OCI-LY3 (cell line): Measurements from ENCODE around the gene CELF4.

Experiments used
- H2AFZ ChIP-seq: fragments of 200-600, 300-600 bp; shearing (Covaris generic); 2 replicates; pipeline ENCODE4 v1.6.0; 2014; ENCODE audit warnings: antibody characterized with exemption, low read depth, low read length
- H3K27ac ChIP-seq: fragments of 200-600, 300-600 bp; sonication (generic); 2 replicates; pipeline ENCODE4 v1.5.1; 2014; ENCODE audit warnings: mild to moderate bottlenecking, low read length, moderate library complexity, mixed read lengths
- H3K27me3 ChIP-seq: fragments of 200-600, 300-600 bp; sonication (generic); 2 replicates; pipeline ENCODE4 v1.6.1; 2014; ENCODE audit warnings: low read depth, low read length, mixed read lengths
- H3K36me3 ChIP-seq: fragments of 200-600, 300-600 bp; sonication (generic); replicated peaks from 2 replicates; pipeline ENCODE3; 2014; ENCODE audit warnings: low read depth, low read length, mixed read lengths
- H3K4me1 ChIP-seq: fragments of 300-600, 200-600 bp; sonication (generic); 2 replicates; pipeline ENCODE4 v1.6.1; 2014; ENCODE audit warnings: low read length, mixed read lengths
- H3K4me2 ChIP-seq: fragments of 200-600, 300-600 bp; sonication (generic); 2 replicates; pipeline ENCODE4 v1.6.1; 2014; ENCODE audit warnings: low read length, mixed read lengths
- H3K4me3 ChIP-seq: fragments of 300-600, 200-600 bp; sonication (generic); 2 replicates; pipeline ENCODE4 v1.5.1; 2014; ENCODE audit warnings: antibody characterized with exemption, mild to moderate bottlenecking, low read length, moderate library complexity
- H3K79me2 ChIP-seq: fragments of 300-600, 200-600 bp; shearing (Covaris generic); 2 replicates; pipeline ENCODE4 v1.6.1; 2014; ENCODE audit warnings: mild to moderate bottlenecking, low read length, mixed read lengths
- H3K9ac ChIP-seq: fragments of 300-600, 200-600 bp; shearing (Covaris generic); 2 replicates; pipeline ENCODE4 v1.6.0; 2014; ENCODE audit warnings: mild to moderate bottlenecking, low read length, moderate library complexity
- H3K9me3 ChIP-seq: fragments of 200-600, 300-600 bp; shearing (Covaris generic); 2 replicates; pipeline ENCODE4 v1.6.1; 2014; ENCODE audit warnings: low read length, mixed read lengths; ENCODE audit not compliant: insufficient read depth
- H4K20me1 ChIP-seq: fragments of 200-600, 300-600 bp; sonication (generic); 2 replicates; pipeline ENCODE4 v1.6.1; 2016; ENCODE audit warnings: low read length, mixed read lengths; ENCODE audit not compliant: insufficient read depth
- EZH2phosphoT487 ChIP-seq: fragments of 200-600 bp; shearing (Covaris generic); IDR thresholded peaks from 2 replicates; pipeline ENCODE4 v1.6.1; 2018; ENCODE audit warnings: antibody characterized with exemption, mixed run types, low read depth
- TF ChIP-seq, protein P1 (sequence below): fragments of 200-600, 300-600 bp; sonication (generic); IDR thresholded peaks from 2 replicates; pipeline ENCODE4 v1.5.1; 2014; ENCODE audit warnings: antibody characterized with exemption, low read length, low read depth

CELF4 gene

DNA sequence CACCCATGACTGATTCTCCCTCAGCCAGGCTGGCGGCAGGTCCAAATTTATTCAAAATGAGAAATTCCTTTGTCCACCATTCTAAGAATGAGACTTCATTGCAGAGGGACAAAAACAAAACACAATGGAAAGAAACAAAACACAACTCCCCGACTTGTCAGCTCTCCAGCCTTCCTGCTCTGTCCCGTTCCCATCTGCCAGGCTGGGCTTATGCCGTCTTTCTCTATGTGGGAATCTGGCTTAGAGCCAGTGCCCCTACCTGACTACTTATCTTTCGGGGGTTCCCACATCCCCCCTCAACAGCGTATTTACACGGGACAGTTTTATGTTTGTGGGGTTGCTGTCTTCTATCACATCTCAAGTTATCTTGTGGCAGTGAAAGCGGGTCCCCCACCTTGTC, 13.8 kb downstream of the CELF4 start:
- Histone ChIP-seq H3K4me1 (peaks cover 11% of the 10 kb centered on the region), H3K4me2 (no peak overlapping the region), H2AFZ (no peak overlapping the region), H3K9me3 (no peaks in the 10 kb centered on the region), H3K9ac (no peak overlapping the region), H3K79me2 (no peaks in the 10 kb centered on the region), H3K4me3 (no peak overlapping the region), H3K27ac (no peak overlapping the region), H3K27me3 (peaks cover 3% of the 10 kb centered on the region), H4K20me1 (no peaks in the 10 kb centered on the region), H3K36me3 (no peaks in the 10 kb centered on the region)
- TF ChIP-seq, protein P1, sequence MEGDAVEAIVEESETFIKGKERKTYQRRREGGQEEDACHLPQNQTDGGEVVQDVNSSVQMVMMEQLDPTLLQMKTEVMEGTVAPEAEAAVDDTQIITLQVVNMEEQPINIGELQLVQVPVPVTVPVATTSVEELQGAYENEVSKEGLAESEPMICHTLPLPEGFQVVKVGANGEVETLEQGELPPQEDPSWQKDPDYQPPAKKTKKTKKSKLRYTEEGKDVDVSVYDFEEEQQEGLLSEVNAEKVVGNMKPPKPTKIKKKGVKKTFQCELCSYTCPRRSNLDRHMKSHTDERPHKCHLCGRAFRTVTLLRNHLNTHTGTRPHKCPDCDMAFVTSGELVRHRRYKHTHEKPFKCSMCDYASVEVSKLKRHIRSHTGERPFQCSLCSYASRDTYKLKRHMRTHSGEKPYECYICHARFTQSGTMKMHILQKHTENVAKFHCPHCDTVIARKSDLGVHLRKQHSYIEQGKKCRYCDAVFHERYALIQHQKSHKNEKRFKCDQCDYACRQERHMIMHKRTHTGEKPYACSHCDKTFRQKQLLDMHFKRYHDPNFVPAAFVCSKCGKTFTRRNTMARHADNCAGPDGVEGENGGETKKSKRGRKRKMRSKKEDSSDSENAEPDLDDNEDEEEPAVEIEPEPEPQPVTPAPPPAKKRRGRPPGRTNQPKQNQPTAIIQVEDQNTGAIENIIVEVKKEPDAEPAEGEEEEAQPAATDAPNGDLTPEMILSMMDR = no peak
- TF ChIP-seq EZH2phosphoT487 = no peak

DNA sequence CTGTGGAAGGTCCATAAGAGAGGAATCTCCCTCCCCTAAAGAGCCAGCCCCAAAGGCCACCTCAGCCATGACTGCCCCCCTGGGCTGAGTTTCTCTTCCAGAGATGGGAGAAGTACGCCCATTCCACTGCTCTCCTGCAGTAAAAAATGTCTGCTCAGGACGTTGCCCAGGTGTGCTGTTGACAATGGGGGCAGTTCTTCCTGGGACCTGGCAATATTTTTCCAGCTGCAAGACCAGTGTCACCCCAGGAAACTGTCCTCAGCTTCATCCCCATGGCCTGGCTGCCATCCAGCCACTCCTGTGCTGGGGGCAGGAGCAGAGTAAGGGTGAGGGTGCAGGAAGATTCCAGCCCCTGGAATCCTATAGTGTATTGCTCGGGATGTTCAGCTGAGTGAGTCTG, 14.3 kb downstream of the CELF4 start:
- no peaks in the 10 kb centered on the region for H3K79me2 ChIP-seq
- H3K9me3 ChIP-seq = no peaks in the 10 kb centered on the region
- no peak overlapping the region for H3K4me3 ChIP-seq
- H3K36me3 ChIP-seq = no peaks in the 10 kb centered on the region
- TF ChIP-seq, protein P1 = no peak
- no peak for TF ChIP-seq EZH2phosphoT487
- H3K9ac ChIP-seq = no peak overlapping the region
- no peaks in the 10 kb centered on the region for H3K27me3 ChIP-seq
- no peak overlapping the region for H2AFZ ChIP-seq
- H3K27ac ChIP-seq = no peak overlapping the region
- no peak overlapping the region for H3K4me2 ChIP-seq
- H3K4me1 ChIP-seq = peaks cover 10% of the 10 kb centered on the region
- no peaks in the 10 kb centered on the region for H4K20me1 ChIP-seq

DNA sequence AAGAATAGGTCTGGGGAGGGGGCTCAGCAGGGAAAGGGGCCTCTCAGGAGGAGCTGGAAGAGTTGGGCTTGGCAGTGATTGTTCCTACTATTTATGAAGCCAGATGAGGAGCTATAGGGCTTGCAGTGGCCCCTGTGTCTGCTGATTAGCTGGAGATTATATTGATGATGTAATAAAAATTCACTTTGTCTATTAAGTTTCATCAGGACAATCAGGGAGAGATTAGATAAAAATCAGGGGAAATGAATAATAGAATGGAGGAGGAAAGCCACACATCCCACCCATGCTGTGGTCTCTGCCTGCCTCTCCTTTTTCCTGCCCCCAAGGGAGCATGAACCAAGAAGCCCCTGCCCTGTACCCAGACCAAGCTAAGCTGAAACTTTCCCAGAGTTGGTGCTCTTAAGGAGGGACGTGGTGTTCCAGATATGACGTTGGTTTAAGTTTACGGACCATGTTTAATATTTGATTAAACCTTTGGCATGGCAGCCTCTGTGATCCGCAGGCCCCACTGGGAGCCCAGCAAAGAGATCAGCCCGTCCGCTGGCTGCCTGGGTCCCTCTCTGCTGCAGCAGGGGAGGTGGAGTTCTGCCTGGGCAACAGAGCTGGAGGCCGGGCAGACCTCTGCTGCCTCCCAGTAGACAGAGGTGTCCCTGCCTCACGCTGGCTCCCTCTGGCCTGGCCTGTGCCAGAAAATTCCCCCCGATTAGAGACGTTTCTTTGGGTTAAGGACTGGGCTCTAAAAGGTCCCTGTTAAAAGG, 15.3 kb downstream of the CELF4 start:
- no peaks in the 10 kb centered on the region for H3K79me2 ChIP-seq
- no peak for TF ChIP-seq EZH2phosphoT487
- TF ChIP-seq, protein P1 = no peak
- H3K27ac ChIP-seq = no peak overlapping the region
- no peak overlapping the region for H3K9ac ChIP-seq
- H3K9me3 ChIP-seq = no peaks in the 10 kb centered on the region
- no peak overlapping the region for H3K4me3 ChIP-seq
- no peak overlapping the region for H3K4me2 ChIP-seq
- H3K36me3 ChIP-seq = no peaks in the 10 kb centered on the region
- no peak overlapping the region for H2AFZ ChIP-seq
- H3K27me3 ChIP-seq = no peaks in the 10 kb centered on the region
- H4K20me1 ChIP-seq = no peaks in the 10 kb centered on the region
- peaks cover 10% of the 10 kb centered on the region for H3K4me1 ChIP-seq

DNA sequence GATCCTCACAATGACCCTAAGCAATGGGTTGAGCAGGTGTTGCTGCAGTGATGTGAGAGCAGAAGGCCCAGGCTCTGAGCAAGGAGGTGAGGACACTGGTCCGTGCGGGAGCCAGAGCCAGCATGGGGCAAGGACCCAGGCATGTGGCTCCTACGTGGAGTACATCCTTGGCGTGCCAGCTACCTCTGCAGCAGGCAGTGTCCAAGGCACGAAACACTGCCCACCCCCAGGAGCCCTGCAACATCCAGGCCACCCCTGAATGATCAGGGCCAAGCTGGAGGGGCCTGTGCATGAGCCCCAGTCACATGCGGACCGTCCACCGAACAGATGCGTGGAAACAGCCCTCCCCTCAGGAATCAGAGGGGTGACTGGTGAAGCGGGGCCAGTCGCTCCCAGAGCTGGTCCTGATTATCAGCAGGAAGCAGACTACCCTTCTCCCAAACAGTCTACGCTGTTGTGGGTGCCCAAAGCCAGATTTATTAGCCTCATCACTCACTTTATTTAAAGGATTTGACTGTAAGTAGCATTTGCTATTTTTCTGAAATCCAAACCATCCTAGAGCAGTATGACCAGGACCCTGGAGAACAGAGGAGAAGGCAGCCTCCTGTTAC, 16.8 kb downstream of the CELF4 start:
- TF ChIP-seq, protein P1 = no peak
- no peak for TF ChIP-seq EZH2phosphoT487
- no peak overlapping the region for H3K4me2 ChIP-seq
- H3K79me2 ChIP-seq = no peaks in the 10 kb centered on the region
- H3K27ac ChIP-seq = no peak overlapping the region
- no peaks in the 10 kb centered on the region for H3K27me3 ChIP-seq
- no peak overlapping the region for H2AFZ ChIP-seq
- H3K9me3 ChIP-seq = no peaks in the 10 kb centered on the region
- no peaks in the 10 kb centered on the region for H4K20me1 ChIP-seq
- H3K9ac ChIP-seq = no peak overlapping the region
- H3K4me1 ChIP-seq = peaks cover 10% of the 10 kb centered on the region
- no peaks in the 10 kb centered on the region for H3K36me3 ChIP-seq
- H3K4me3 ChIP-seq = no peak overlapping the region
